HEK293 (cell line): ENCODE measurements around the gene C1orf21.

Experiments used
- CTCF ChIA-PET: fragments of 350-600 bp; formaldehyde crosslinking; extraction: SDS; loops from one replicate; lab custom pipeline; 2021; ENCODE audit warnings: antibody characterized with exemption; lab: Yijun Ruan, JAX
- POLR2A ChIA-PET: fragments of 300-600 bp; formaldehyde crosslinking; extraction: SDS; loops from one replicate; lab custom pipeline; 2020; ENCODE audit warnings: antibody characterized with exemption, inconsistent platforms; lab: Yijun Ruan, JAX
- H3K27ac ChIP-seq: fragments of 200-500 bp; sonication (Bioruptor generic); 2 replicates; pipeline ENCODE4 v1.5.1; 2014; ENCODE audit warnings: low read depth, low read length, control low read depth, inconsistent platforms; ENCODE audit errors: extremely low read depth
- H3K36me3 ChIP-seq, 2 experiments: fragments of 200-500 bp in 1 of 2; sonication (Bioruptor generic) in 1 of 2; 1 replicate in 1 of 2; 2 replicates in 1 of 2; pipeline ENCODE4 v1.5.1; 2014 to 2017; ENCODE audit warnings: inconsistent platforms in 2 of 2, low read length in 2 of 2; ENCODE audit not compliant: control insufficient read depth in 2 of 2, insufficient read depth in 1 of 2
- H3K4me1 ChIP-seq: fragments of 200-500 bp; sonication (Bioruptor generic); 2 replicates; pipeline ENCODE4 v1.5.1; 2014; ENCODE audit warnings: mild to moderate bottlenecking, low read length, inconsistent platforms; ENCODE audit not compliant: control insufficient read depth, insufficient read depth
- H3K4me3 ChIP-seq: 2 replicates; pipeline ENCODE4 v1.5.1; 2011; ENCODE audit warnings: low read depth, mild to moderate bottlenecking, control low read depth, low read length, moderate library complexity
- H3K9me3 ChIP-seq: fragments of 200-500 bp; sonication (Bioruptor generic); 2 replicates; pipeline ENCODE4 v1.5.1; 2014; ENCODE audit warnings: low read depth, low read length, inconsistent platforms; ENCODE audit not compliant: control insufficient read depth, insufficient read depth
- BCL11B ChIP-seq: fragments of 450-650 bp; formaldehyde crosslinking; IDR thresholded peaks from 2 replicates; pipeline ENCODE4 v1.5.1; 2016; ENCODE audit warnings: low read depth, missing biosample characterization, missing genetic modification characterization
- KLF8 ChIP-seq: fragments of 450-650 bp; formaldehyde crosslinking; IDR thresholded peaks from 2 replicates; pipeline ENCODE4 v1.5.1; 2016; ENCODE audit warnings: missing biosample characterization, missing genetic modification characterization
- MEIS1 ChIP-seq: sonication (generic); formaldehyde crosslinking; IDR thresholded peaks from 2 replicates; pipeline ENCODE4 v1.8.1; 2022; ENCODE audit warnings: missing genetic modification reagents, mild to moderate bottlenecking, borderline replicate concordance
- PRDM10 ChIP-seq: fragments of 450-650 bp; formaldehyde crosslinking; IDR thresholded peaks from 2 replicates; pipeline ENCODE4 v1.5.1; 2016; ENCODE audit warnings: missing biosample characterization, missing genetic modification characterization
- SETDB1 ChIP-seq: IDR thresholded peaks from one replicate; pipeline ENCODE4 v1.6.1; 2017; ENCODE audit warnings: mild to moderate bottlenecking, low read length, moderate library complexity, mixed read lengths; ENCODE audit not compliant: insufficient read length
- YY2 ChIP-seq: fragments of 450-650 bp; formaldehyde crosslinking; IDR thresholded peaks from 2 replicates; pipeline ENCODE4 v1.5.1; 2016; ENCODE audit warnings: missing biosample characterization, missing genetic modification characterization
- ZBTB20 ChIP-seq: fragments of 450-650 bp; formaldehyde crosslinking; IDR thresholded peaks from 2 replicates; pipeline ENCODE4 v1.5.1; 2016; ENCODE audit warnings: missing biosample characterization, missing genetic modification characterization
- ZFP41 ChIP-seq: fragments of 450-650 bp; formaldehyde crosslinking; IDR thresholded peaks from 2 replicates; pipeline ENCODE4 v1.5.1; 2016; ENCODE audit warnings: missing biosample characterization, missing genetic modification characterization, borderline replicate concordance
- ZNF10 ChIP-seq: fragments of 450-650 bp; formaldehyde crosslinking; IDR thresholded peaks from 2 replicates; pipeline ENCODE4 v1.5.1; 2017; ENCODE audit warnings: missing biosample characterization, missing genetic modification characterization
- ZNF146 ChIP-seq: fragments of 450-650 bp; formaldehyde crosslinking; IDR thresholded peaks from 2 replicates; pipeline ENCODE4 v1.5.1; 2016; ENCODE audit warnings: missing biosample characterization, missing genetic modification characterization
- ZNF223 ChIP-seq: fragments of 450-650 bp; formaldehyde crosslinking; IDR thresholded peaks from 2 replicates; pipeline ENCODE4 v1.5.1; 2016; ENCODE audit warnings: missing biosample characterization, missing genetic modification characterization
- ZNF274 ChIP-seq, 2 experiments: fragments of 200-500 bp in 1 of 2; fragments of 450-650 bp in 1 of 2; sonication (Bioruptor generic) in 1 of 2; formaldehyde crosslinking in 1 of 2; IDR thresholded peaks; 2 replicates each; pipeline versions ENCODE4 v1.5.1 to v1.6.1; 2014 to 2016; ENCODE audit warnings: borderline replicate concordance in 1 of 2, inconsistent platforms in 1 of 2, low read length in 1 of 2, missing biosample characterization in 1 of 2, missing genetic modification characterization in 1 of 2
- ZNF335 ChIP-seq: fragments of 450-650 bp; formaldehyde crosslinking; conservative IDR thresholded peaks from 2 replicates; pipeline ENCODE4 v1.5.1; 2016; ENCODE audit warnings: missing biosample characterization, missing genetic modification characterization
- ZNF354C ChIP-seq: fragments of 450-650 bp; formaldehyde crosslinking; IDR thresholded peaks from 2 replicates; pipeline ENCODE4 v1.5.1; 2016; ENCODE audit warnings: missing biosample characterization, missing genetic modification characterization, low read depth, borderline replicate concordance
- ZNF398 ChIP-seq: fragments of 450-650 bp; formaldehyde crosslinking; IDR thresholded peaks from 2 replicates; pipeline ENCODE4 v1.5.1; 2017; ENCODE audit warnings: missing biosample characterization, missing genetic modification characterization
- ZNF514 ChIP-seq: fragments of 450-650 bp; formaldehyde crosslinking; IDR thresholded peaks from 2 replicates; pipeline ENCODE4 v1.5.1; 2016; ENCODE audit warnings: missing biosample characterization, missing genetic modification characterization
- ZNF544 ChIP-seq: fragments of 450-650 bp; formaldehyde crosslinking; IDR thresholded peaks from 2 replicates; pipeline ENCODE4 v1.5.0; 2017; ENCODE audit warnings: missing biosample characterization, missing genetic modification characterization
- ZNF549 ChIP-seq: fragments of 450-650 bp; IDR thresholded peaks from 2 replicates; pipeline ENCODE4 v1.5.1; 2018; ENCODE audit warnings: missing biosample characterization, missing genetic modification characterization, mild to moderate bottlenecking, inconsistent platforms, moderate library complexity
- ZNF585B ChIP-seq: fragments of 450-650 bp; formaldehyde crosslinking; IDR thresholded peaks from 2 replicates; pipeline ENCODE4 v1.5.1; 2016; ENCODE audit warnings: missing biosample characterization, missing genetic modification characterization
- ZNF629 ChIP-seq: fragments of 450-650 bp; formaldehyde crosslinking; IDR thresholded peaks from 2 replicates; pipeline ENCODE4 v1.5.1; 2017; ENCODE audit warnings: missing biosample characterization, missing genetic modification characterization
- ZNF76 ChIP-seq: fragments of 450-650 bp; formaldehyde crosslinking; IDR thresholded peaks from 2 replicates; pipeline ENCODE4; 2016; ENCODE audit warnings: low read depth, missing biosample characterization, missing genetic modification characterization, borderline replicate concordance
- ZSCAN23 ChIP-seq: fragments of 450-650 bp; formaldehyde crosslinking; IDR thresholded peaks from 2 replicates; pipeline ENCODE4 v1.5.1; 2016; ENCODE audit warnings: missing biosample characterization, missing genetic modification characterization
- TF ChIP-seq, protein P1 (sequence below): fragments of 450-650 bp; formaldehyde crosslinking; IDR thresholded peaks from 2 replicates; pipeline ENCODE4 v1.5.1; 2016; ENCODE audit warnings: missing biosample characterization, missing genetic modification characterization

Gene C1orf21

GRCh38 chr1:184480736-184481135, 93.9 kb downstream of the C1orf21 start:
- Histone ChIP-seq H3K9me3 (no peaks in the 10 kb centered on the region), H3K4me1 (peaks cover 5% of the 10 kb centered on the region; the same call in 1 of the 2 replicates), H3K4me3 (no peak overlapping the region), H3K36me3 (peaks cover 0 to 19% of the 10 kb centered on the region in 2 experiments; a peak in 1 of 3 replicates), H3K27ac (no peak overlapping the region)
- TF ChIP-seq ZFP41 (tag by site-specific recombination), result no peak
- no peak for TF ChIP-seq ZNF146
- TF ChIP-seq ZNF549, result no peak
- TF ChIP-seq ZNF274 (IDR thresholded peaks at IDR 0.05; ENCODE audit: low read length), result no peak
- TF ChIP-seq ZNF274 (tag by site-specific recombination; IDR thresholded peaks at IDR 0.05; ENCODE audit: borderline replicate concordance), result no peak
- no peak for TF ChIP-seq ZNF354C (tag by site-specific recombination)
- no peak for TF ChIP-seq ZSCAN23 (tag by site-specific recombination)
- TF ChIP-seq ZBTB20, result no peak
- TF ChIP-seq MEIS1, result no peak
- TF ChIP-seq, protein P1, sequence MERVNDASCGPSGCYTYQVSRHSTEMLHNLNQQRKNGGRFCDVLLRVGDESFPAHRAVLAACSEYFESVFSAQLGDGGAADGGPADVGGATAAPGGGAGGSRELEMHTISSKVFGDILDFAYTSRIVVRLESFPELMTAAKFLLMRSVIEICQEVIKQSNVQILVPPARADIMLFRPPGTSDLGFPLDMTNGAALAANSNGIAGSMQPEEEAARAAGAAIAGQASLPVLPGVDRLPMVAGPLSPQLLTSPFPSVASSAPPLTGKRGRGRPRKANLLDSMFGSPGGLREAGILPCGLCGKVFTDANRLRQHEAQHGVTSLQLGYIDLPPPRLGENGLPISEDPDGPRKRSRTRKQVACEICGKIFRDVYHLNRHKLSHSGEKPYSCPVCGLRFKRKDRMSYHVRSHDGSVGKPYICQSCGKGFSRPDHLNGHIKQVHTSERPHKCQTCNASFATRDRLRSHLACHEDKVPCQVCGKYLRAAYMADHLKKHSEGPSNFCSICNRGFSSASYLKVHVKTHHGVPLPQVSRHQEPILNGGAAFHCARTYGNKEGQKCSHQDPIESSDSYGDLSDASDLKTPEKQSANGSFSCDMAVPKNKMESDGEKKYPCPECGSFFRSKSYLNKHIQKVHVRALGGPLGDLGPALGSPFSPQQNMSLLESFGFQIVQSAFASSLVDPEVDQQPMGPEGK, result no peak
- no peak for TF ChIP-seq ZNF223 (tag by site-specific recombination)
- no peak for TF ChIP-seq SETDB1
- CTCF ChIA-PET, result no interaction called here
- POLR2A ChIA-PET, result no interaction called here

DNA sequence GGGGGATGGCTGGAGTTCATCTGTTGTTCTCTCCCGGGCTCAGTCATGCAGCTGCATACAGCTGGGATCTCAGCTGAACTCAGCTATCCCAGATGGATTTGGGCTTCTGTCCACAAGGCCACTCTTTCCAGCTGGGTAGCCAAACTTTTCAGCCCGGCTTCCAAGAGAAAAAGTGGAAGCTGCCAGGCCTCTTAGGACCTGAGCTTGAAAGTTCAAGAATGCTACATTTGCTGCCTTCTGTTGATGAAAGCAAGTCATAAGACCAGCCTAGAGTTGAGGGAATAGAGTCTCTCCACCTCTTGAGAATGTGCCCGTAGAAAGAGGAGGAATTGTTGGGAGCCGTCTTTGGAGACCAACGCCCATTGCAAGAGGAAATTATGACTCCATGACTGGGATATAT, 95.3 kb downstream of the C1orf21 start:
- TF ChIP-seq ZNF629, result no peak
- TF ChIP-seq ZFP41 (tag by site-specific recombination), result no peak
- no peak for TF ChIP-seq ZNF76
- POLR2A ChIA-PET, result no interaction called here
- CTCF ChIA-PET, result interaction anchor here (0.6 to 1.1 kb wide), 2 partner anchors 38 to 188 kb away, joined by 3 to 4 read pairs; no protein-coding TSS in a partner anchor
- H3K4me1 ChIP-seq, result peaks cover 5% of the 10 kb centered on the region; the same call in 1 of the 2 replicates
- H3K36me3 ChIP-seq, result peaks cover 0 to 15% of the 10 kb centered on the region in 2 experiments; a peak in 1 of 3 replicates
- H3K27ac ChIP-seq, result no peak overlapping the region
- H3K4me3 ChIP-seq, result no peak overlapping the region
- H3K9me3 ChIP-seq, result no peaks in the 10 kb centered on the region

- peaks cover 0 to 8% of the 10 kb centered on the region in 2 experiments; a peak in 1 of 3 replicates for H3K36me3 ChIP-seq
- H3K4me1 ChIP-seq, result peaks cover 5% of the 10 kb centered on the region; the same call in 1 of the 2 replicates
- POLR2A ChIA-PET, result no interaction called here
- no peak overlapping the region for H3K27ac ChIP-seq
- no peak overlapping the region for H3K4me3 ChIP-seq
- no peaks in the 10 kb centered on the region for H3K9me3 ChIP-seq
- CTCF ChIA-PET, result no interaction called here
- TF ChIP-seq ZNF398 (tag by site-specific recombination) (no peak), ZBTB20 (no peak), YY2 (tag by site-specific recombination) (no peak), ZNF10 (tag by site-specific recombination) (no peak), ZNF514 (tag by site-specific recombination) (no peak), ZNF335 (tag by site-specific recombination) (no peak), ZNF544 (tag by site-specific recombination) (no peak), ZNF585B (no peak), PRDM10 (tag by site-specific recombination) (no peak), BCL11B (tag by site-specific recombination) (no peak), ZNF274 (IDR thresholded peaks at IDR 0.05; ENCODE audit: low read length) (no peak), ZNF274 (tag by site-specific recombination; IDR thresholded peaks at IDR 0.05; ENCODE audit: borderline replicate concordance) (no peak), KLF8 (tag by site-specific recombination) (no peak)
Measured at GRCh38 chr1:184483101-184483683, 96.4 kb downstream of the C1orf21 start.
